Testis (tissue), 2 donors: Measurements from ENCODE around the gene MRPL37.

Experiments used
- CTCF ChIP-seq, 3 experiments: fragments of 450-650 bp in 2 of 3; fragments of 200-600 bp in 1 of 3; sonication (generic) in 1 of 3; IDR thresholded peaks; one replicate each; pipeline ENCODE4 v1.5.1; 2016 to 2019; ENCODE audit warnings: antibody characterized with exemption in 3 of 3, mild to moderate bottlenecking in 2 of 3, moderate library complexity in 1 of 3
- POLR2A ChIP-seq: fragments of 450-650 bp; IDR thresholded peaks from one replicate; pipeline ENCODE4 v1.6.1; 2017; ENCODE audit warnings: antibody characterized with exemption, mild to moderate bottlenecking, moderate library complexity

DNA sequence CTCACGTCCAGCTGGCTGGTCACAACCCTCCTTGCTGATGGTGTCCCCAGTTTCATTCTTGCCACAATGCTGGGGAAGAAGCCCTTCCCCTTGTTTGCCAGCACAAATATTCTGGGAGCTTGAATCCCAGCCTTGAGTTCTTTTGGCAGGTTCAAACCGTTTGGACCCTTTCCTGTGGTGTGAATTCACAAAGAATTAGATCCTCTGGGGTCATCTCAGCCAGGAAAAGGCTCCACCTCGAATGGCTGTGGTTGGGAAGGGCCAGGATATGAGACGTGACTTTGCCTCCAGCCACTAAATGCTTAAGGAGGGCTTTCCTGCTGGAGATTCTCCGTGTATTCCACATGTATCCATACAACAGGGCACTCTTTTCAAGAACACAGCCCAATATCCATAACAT lies 66.9 kb downstream of the MRPL37 start:
- TF ChIP-seq CTCF (IDR thresholded peaks at IDR 0.05): no peak
- TF ChIP-seq POLR2A: no peak
